HG02610 (cell line): ENCODE measurements around the gene STAT6.
"Not testable (repeated sequence)": the region's sequence is repeated elsewhere in the genome, so short reads cannot be mapped to it uniquely, and the experiment has no call there.

Source experiments
- ATAC-seq: cut with Tn5 transposase; IDR thresholded peaks from one replicate; pipeline ENCODE4 v1.9.1; 2021; ENCODE audit warnings: mild to moderate bottlenecking, moderate library complexity; ENCODE audit not compliant: unreplicated experiment

The STAT6 gene

DNA sequence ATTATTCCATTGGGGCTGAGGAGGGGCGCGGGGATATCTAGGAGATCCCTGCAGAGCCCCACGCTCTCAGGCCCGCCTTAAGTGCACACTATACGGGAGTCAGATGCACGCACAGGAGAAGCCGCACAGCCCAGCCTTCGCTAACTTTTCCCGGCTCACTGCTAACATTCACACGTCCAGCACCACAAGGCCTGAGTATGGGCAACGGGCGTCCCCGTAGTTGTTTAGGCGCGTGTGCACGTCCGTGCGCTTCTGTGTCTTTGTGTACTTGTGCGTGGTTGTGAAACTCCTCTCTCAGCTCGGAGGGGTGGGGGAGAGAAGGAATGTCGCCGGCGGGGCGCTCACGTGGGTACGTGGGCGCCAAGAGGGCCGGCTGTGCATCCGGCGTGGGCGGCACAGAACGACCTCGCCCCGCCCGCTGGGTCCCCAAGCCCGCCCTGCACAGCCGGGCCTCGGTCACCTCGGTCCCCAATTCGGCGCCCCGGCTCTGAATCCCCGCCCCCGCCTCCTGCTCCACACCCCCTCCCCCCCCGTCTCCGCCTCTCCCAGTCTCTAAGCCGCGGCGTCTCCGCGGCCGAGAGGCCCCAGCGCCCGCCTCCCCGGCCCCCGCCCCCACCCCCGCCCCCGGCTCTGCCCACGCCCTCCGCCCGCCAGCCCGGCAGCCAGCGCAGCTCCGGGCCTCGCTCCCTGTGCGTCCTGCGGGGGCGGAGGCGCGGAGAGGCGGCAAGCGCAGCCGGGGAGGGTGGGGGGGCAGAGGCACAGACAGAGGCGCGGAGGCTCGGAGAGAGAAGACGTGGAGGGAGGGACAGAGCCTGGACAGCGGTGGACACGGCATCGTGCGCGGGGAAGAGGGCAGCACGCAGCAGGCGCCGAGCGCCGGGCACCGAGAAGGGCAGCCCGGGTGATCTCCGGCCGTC, 22.6 kb downstream of the STAT6 start, which contains the start of gene NAB2:
Gene NAB2, plus strand, starts transcription at position 761 of the 917 bp plus-strand sequence. CDS start 158 bp downstream, outside the sequence.
- ATAC-seq, result peak; percentile 64

DNA sequence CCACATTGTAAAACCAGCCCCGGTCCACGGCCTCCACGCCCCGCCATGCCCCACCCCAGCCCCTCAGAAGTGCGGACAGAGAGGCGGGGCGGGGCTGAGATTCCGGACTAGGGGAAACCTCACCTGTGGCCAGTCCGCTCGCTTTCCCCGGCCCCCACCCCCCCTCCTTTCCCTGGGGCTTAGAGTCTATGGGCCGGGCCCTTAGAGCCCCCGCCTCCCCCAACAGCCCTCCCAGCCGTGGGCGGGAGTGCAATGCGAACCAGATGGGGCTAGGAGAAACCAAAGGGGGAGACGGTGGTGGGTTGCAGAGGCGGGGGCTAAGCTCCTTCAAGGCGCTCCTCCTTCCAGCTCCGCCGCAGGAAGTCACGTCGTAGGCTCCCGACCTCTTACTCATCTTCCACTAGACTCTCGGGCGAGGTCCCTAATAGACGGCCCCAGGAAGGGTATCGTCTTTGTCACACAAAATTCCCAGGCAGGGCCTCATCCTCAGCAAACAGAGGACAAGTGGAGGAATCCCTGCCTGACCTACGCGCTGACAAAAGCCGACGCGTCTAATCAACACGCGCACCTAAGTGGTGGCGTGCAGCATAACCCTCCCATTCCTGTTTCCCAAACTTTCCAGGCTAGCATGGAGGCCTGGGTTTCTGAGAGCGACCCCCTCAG, 23.3 kb downstream of the STAT6 start:
- ATAC-seq, result peak; percentile 37

DNA sequence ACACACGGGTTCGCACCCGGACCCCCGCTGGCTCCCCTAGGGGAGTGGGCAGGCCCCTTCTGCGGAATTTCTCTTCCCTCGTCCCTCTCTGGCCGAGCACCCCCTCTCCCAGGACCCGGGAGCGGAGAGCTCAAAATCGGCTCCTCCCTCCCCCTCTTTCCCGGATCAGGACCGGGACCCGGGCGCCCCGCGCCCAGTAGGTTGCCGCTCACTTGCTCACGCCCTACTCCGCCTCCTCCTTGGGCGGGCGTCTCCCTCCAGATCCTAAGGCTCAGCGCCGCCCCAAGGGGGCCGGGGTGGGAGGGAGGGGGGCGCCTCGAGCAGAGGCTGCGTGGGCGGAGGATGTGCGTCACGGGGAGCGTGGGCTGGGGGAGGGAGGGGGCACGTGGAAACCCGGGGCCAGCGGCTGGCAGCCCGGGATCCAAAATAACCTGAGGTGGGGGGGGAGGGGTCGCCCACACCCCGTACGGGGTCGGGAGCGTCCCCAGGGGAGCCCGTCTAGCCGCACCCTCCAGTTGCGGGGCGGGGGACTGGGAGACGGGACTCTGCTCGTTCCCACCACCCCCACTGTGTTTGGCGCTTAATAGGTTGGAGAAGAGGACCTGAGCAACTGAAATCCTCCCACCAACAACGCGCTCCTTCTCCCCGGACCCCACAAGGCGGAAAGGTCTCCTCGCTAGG, 24.0 kb downstream of the STAT6 start:
- ATAC-seq, result peak; percentile 35

GRCh38 chr12:57086493-57087009, 24.6 kb downstream of the STAT6 start:
- no peak for ATAC-seq

- ATAC-seq, result no peak
These were observed 25.1 kb downstream of the STAT6 start for GRCh38 chr12:57085999-57086492.

DNA sequence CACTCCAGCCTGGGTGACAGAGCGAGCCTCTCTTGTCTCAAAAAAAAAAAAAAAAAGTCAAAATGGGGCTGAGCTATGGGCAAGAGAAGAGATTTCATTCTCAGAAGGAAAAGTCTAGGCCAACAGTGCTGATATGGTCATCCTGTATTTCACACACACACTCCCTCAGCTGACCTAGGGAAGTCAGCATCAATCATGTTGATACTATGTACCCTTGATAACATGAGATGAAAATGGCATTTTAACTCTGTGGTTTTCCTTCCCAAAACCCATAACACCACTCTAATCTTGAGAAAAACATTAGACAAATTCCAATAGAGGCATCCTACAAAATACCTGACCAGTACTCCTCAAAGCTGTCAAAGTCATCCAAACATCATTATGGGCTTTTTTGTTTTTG, 30.3 kb downstream of the STAT6 start:
- ATAC-seq, result no peak

DNA sequence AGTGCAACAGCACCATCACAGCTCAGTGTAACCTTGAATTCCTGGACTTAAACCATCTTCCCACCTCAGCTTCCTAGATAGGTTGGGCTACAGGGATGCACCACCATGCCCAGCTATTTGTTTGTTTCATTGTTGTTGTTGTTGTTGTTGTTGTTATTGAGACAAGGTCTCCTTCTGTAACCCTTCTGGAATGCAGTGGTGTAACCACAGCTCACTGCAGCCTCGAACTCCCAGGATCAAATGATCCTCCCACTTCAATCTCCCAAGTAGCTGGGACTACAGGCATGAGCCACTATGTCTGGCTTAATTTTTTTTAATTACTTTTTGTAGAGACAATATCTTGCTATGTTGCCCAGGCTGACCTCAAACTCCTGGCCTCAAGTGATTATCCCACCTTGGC, 31.3 kb downstream of the STAT6 start:
- ATAC-seq, result no peak

- ATAC-seq, result peak; percentile 97
These were observed 32.4 kb downstream of the STAT6 start, which contains the start of gene NEMP1 for GRCh38 chr12:57078519-57079404. TSS of gene NEMP1 (minus strand) at chr12:57078791. CDS start at chr12:57078745, 46 bp downstream.

DNA sequence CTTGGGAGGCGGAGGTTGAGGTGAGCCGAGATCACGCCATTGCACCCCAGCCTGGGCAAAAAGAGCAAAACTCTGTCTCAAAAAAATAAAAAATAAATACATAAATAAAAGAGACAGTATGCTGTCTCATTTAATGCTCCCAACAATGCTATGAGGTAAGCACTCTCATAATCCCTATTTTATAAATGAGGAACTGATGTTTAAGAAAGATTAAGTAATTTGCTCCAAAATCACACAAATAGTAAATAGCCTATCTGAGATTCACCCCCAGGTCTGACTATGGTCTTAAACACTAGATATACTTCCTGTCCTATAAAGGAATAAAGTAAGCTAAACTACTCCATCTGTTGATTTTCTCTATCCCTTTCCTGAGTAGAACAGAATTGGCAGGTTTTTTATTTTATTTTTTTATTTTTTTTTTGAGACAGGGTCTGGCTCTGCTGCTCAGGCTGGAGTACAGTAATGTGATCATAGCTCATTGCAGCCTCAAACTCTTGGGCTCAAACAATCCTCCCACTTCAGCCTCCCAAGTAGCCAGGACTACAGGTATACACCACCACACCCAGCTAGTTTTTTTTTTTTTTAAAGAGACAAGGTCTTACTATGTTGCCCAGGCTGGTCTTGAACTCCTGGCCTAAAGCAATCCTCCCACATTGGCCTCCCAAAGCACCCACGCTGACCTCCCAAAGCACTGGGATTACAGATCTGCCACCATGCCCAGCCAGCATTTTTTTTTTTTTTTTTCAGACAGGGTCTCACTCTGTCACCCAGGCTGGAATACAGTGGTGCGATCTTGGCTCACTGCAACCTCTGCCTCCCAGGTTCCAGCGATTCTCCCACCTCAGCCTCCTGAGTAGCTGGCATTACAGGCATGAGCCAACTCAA, 37.4 kb downstream of the STAT6 start:
- ATAC-seq, result not testable (repeated sequence)

GRCh38 chr12:57072661-57073060, 38.5 kb downstream of the STAT6 start:
- ATAC-seq, result no peak

GRCh38 chr12:57069523-57069922, 41.6 kb downstream of the STAT6 start:
- peak; percentile 81 for ATAC-seq

GRCh38 chr12:57066245-57066644, 44.9 kb downstream of the STAT6 start:
- no peak for ATAC-seq

GRCh38 chr12:57063991-57064685, 47.0 kb downstream of the STAT6 start:
- peak; percentile 85 for ATAC-seq

- ATAC-seq, result no peak
These were observed 52.7 kb downstream of the STAT6 start for GRCh38 chr12:57058454-57058853.

GRCh38 chr12:57057067-57057751, 54.0 kb downstream of the STAT6 start:
- ATAC-seq, result no peak

GRCh38 chr12:57055824-57056223, 55.3 kb downstream of the STAT6 start:
- no peak for ATAC-seq

GRCh38 chr12:57053901-57054300, 57.3 kb downstream of the STAT6 start:
- not testable (repeated sequence) for ATAC-seq

DNA sequence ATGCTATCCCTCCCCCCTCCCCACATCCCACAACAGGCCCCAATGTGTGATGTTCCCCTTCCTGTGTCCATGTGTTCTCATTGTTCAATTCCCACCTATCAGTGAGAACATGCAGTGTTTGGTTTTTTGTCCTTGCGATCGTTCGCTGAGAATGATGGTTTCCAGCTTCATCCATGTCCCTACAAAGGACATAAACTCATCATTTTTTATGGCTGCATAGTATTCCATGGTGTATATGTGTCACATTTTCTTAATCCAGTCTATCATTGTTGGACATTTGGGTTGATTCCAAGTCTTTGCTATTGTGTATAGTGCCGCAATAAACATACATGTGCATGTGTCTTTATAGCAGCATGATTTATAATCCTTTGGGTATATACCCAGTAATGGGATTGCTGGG, 58.0 kb downstream of the STAT6 start:
- ATAC-seq, result not testable (repeated sequence)
